ENCODE data around the gene SUSD2.
"Not testable (repeated sequence)": the region's sequence is repeated elsewhere in the genome, so short reads cannot be mapped to it uniquely, and the experiment has no call there.

Gene SUSD2

GRCh38 chr22:24181088-24181995 is at the start of gene SUSD2:
Gene SUSD2, plus strand, starts transcription at chr22:24181487. Its CDS starts 33 bp downstream, at chr22:24181520.
- no peak for DNase-seq
- in situ Hi-C loops (cut with HindIII; ENCODE audit: low pct_ligation_motif_present, low sequenced_read_pairs): no loop called here
- Histone ChIP-seq H3K4me3 (ENCODE audit: low read depth, low read length) (no peak within 1 kb of the TSS), H3K27me3 (replicated peaks) (no peaks in the 10 kb centered on the region), H3K27ac (no peak within 1 kb of the TSS), H3K36me3 (replicated peaks) (peaks cover 4% of the 10 kb centered on the region)
- TF ChIP-seq CTCF (IDR thresholded peaks at IDR 0.05; ENCODE audit: low read depth, low read length, missing control alignments): no peak

- Histone ChIP-seq H3K36me3 (replicated peaks) (peaks cover 6% of the 10 kb centered on the region), H3K27ac (no peak overlapping the region), H3K27me3 (replicated peaks) (no peaks in the 10 kb centered on the region), H3K4me3 (ENCODE audit: low read depth, low read length) (no peak overlapping the region)
- TF ChIP-seq CTCF (IDR thresholded peaks at IDR 0.05; ENCODE audit: low read depth, low read length, missing control alignments): peak; percentile 64
- DNase-seq: no peak
- in situ Hi-C loops (cut with HindIII; ENCODE audit: low pct_ligation_motif_present, low sequenced_read_pairs): no loop called here
Observed at GRCh38 chr22:24133187-24133965, 47.9 kb upstream of the SUSD2 start.

GRCh38 chr22:24134090-24134846 is 47.0 kb upstream of the SUSD2 start:
- no peak overlapping the region for H3K4me3 ChIP-seq (ENCODE audit: low read depth, low read length)
- no peak for TF ChIP-seq CTCF (IDR thresholded peaks at IDR 0.05; ENCODE audit: low read depth, low read length, missing control alignments)
- H3K27me3 ChIP-seq (replicated peaks): no peaks in the 10 kb centered on the region
- DNase-seq: no peak
- no peak overlapping the region for H3K27ac ChIP-seq
- in situ Hi-C loops (cut with HindIII; ENCODE audit: low pct_ligation_motif_present, low sequenced_read_pairs): no loop called here
- no peaks in the 10 kb centered on the region for H3K36me3 ChIP-seq (replicated peaks)

GRCh38 chr22:24136533-24136932 is 44.8 kb upstream of the SUSD2 start:
- H3K27ac ChIP-seq; DNase-seq; H3K36me3 ChIP-seq (replicated peaks); in situ Hi-C loops (cut with HindIII; ENCODE audit: low pct_ligation_motif_present, low sequenced_read_pairs); H3K27me3 ChIP-seq (replicated peaks); H3K4me3 ChIP-seq (ENCODE audit: low read depth, low read length): not testable (repeated sequence)

GRCh38 chr22:24137595-24137994 is 43.7 kb upstream of the SUSD2 start:
- no peaks in the 10 kb centered on the region for H3K27me3 ChIP-seq (replicated peaks)
- in situ Hi-C loops (cut with HindIII; ENCODE audit: low pct_ligation_motif_present, low sequenced_read_pairs): no loop called here
- DNase-seq: peak; percentile 41
- TF ChIP-seq CTCF (IDR thresholded peaks at IDR 0.05; ENCODE audit: low read depth, low read length, missing control alignments): no peak
- no peak overlapping the region for H3K4me3 ChIP-seq (ENCODE audit: low read depth, low read length)
- H3K27ac ChIP-seq: no peak overlapping the region
- H3K36me3 ChIP-seq (replicated peaks): no peaks in the 10 kb centered on the region

Measured in brain microvascular endothelial cell (primary cell).